ENCODE measurements around the gene L3MBTL3. TPM values are rescaled to one million over a fixed set of nuclear protein-coding genes. Genes with fewer than 3 reads are reported as not detected.

L3MBTL3 gene
- total RNA-seq, 4 donors from 2014 or later: 8.1 to 57.6 (median 21.9) TPM

DNA sequence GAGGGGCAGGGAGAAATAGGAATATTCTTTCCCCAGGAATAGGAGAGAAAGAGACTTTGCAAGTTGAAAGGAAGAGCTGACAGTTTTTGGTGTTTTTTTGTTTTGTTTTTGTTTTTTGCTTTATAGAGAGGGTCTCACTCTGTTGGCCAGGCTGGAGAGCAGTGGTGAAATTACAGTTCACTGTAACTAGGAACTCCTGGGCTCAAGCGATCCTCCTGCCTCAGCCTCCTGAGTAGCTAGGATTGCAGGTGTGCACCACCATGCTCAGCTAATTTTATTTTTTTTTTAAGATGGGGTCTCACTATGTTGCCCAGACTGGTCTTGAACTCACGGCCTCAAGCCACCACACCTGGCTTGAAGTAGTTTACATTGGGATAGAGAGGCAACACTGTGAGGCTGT, 8.0 kb upstream of the L3MBTL3 start:
- H3K27me3 ChIP-seq: no peaks in the 10 kb centered on the region
- TF ChIP-seq POLR2A (IDR thresholded peaks at IDR 0.05): no peak
- no peak for TF ChIP-seq POLR2AphosphoS5 (IDR thresholded peaks at IDR 0.05)
- no peak for TF ChIP-seq CTCF (IDR thresholded peaks at IDR 0.05)
- TF ChIP-seq EP300 (IDR thresholded peaks at IDR 0.05; ENCODE audit: low read depth): no peak
- in situ Hi-C loops (cut with MboI; ENCODE audit: low pct_ligation_motif_present in 1 of 4, low pct_unique_long_range_greater_than_20kb in 1 of 4, low sequenced_read_pairs in 3 of 4) (loop anchor here in 2 of 4 donors (25.0 kb wide), 2 partner anchors 398 to 423 kb away; no protein-coding TSS in a partner anchor), intact Hi-C loops (cut with DNase I; ENCODE audit: low total_unique reads) (loop anchor here (10.0 kb wide), 1 partner anchor 406 kb away; no protein-coding TSS in a partner anchor)
- no peak overlapping the region for H3K4me3 ChIP-seq
- no peak for DNase-seq
- no peaks in the 10 kb centered on the region for H3K4me1 ChIP-seq
- H3K9me3 ChIP-seq: no peaks in the 10 kb centered on the region
- H3K27ac ChIP-seq: no peak overlapping the region
- H3K36me3 ChIP-seq: no peaks in the 10 kb centered on the region
- WGBS, 2 donors (ENCODE audit: low coverage in 1 of 2): 89 to 100% methylated on average over 2 of the region's 2 CpGs

GRCh38 chr6:130012728-130013127, 5.7 kb upstream of the L3MBTL3 start:
- Histone ChIP-seq H3K9me3 (no peaks in the 10 kb centered on the region), H3K36me3 (no peaks in the 10 kb centered on the region), H3K27me3 (no peaks in the 10 kb centered on the region), H3K27ac (no peak overlapping the region), H3K4me1 (no peaks in the 10 kb centered on the region), H3K4me3 (no peak overlapping the region)
- in situ Hi-C loops (cut with MboI; ENCODE audit: low pct_ligation_motif_present in 1 of 4, low pct_unique_long_range_greater_than_20kb in 1 of 4, low sequenced_read_pairs in 3 of 4): loop anchor here in 2 of 4 donors (25.0 kb wide), 2 partner anchors 400 to 425 kb away; no protein-coding TSS in a partner anchor
- intact Hi-C loops (cut with DNase I; ENCODE audit: low total_unique reads): loop anchor here (10.0 kb wide), 1 partner anchor 408 kb away; no protein-coding TSS in a partner anchor
- no peak for DNase-seq
- TF ChIP-seq EP300 (IDR thresholded peaks at IDR 0.05; ENCODE audit: low read depth) (no peak), POLR2AphosphoS5 (IDR thresholded peaks at IDR 0.05) (no peak), CTCF (IDR thresholded peaks at IDR 0.05) (no peak), POLR2A (IDR thresholded peaks at IDR 0.05) (no peak)
- WGBS, 2 donors (ENCODE audit: low coverage in 1 of 2): 88 to 92% methylated on average over 4 of the region's 4 CpGs

DNA sequence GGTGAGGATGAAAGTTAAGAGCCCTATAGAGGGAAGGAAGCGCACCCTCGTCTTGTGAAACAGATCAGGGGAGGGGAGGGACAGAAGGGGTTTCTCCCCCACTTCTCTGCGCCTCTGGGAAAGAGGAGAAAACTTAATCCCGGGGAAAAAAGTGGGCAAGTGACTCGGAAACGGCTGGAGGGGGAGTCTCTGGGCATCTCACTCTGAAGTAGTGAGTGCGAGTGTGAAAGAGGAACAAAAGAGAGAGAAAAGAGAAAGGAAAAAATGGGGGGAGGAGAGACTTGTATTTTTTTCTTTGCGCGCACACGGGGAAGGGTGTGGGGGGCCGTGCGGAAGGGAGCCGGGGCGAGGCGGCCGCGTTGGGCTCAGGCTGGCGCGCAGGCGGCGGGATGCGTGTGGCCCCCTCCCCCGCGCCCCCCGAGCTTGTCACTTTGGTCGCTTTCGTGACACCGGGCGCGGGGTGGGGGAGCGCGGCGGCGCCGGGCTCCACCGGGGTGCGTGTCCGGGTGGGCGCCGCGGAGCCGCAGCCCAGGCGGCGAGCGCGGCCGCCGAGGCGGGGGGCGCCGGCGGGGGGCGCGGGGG, 454 bp downstream of the L3MBTL3 start:
- peak; percentile 15 for DNase-seq

More for the DNA sequence above, 454 bp downstream of the L3MBTL3 start:
- WGBS, 2 donors (ENCODE audit: low coverage in 1 of 2): 0% methylated on average over 10 to 23 of the region's 54 CpGs
- in situ Hi-C loops (cut with MboI; ENCODE audit: low pct_ligation_motif_present in 1 of 4, low pct_unique_long_range_greater_than_20kb in 1 of 4, low sequenced_read_pairs in 3 of 4): loop anchor here in 2 of 4 donors (25.0 kb wide), 2 partner anchors 407 to 432 kb away; no protein-coding TSS in a partner anchor
- TF ChIP-seq POLR2AphosphoS5 (IDR thresholded peaks at IDR 0.05) (no peak), POLR2A (IDR thresholded peaks at IDR 0.05) (no peak), EP300 (IDR thresholded peaks at IDR 0.05; ENCODE audit: low read depth) (no peak), CTCF (IDR thresholded peaks at IDR 0.05) (no peak)
- Histone ChIP-seq H3K36me3 (no peaks in the 10 kb centered on the region), H3K27ac (peak overlapping the region; percentile 82 to 90 (median 85)), H3K27me3 (no peaks in the 10 kb centered on the region), H3K9me3 (no peaks in the 10 kb centered on the region), H3K4me1 (peaks cover 0 to 9% (median 3%) of the 10 kb centered on the region in 4 donors), H3K4me3 (peak overlapping the region; percentile 62 to 87 (median 81))
- intact Hi-C loops (cut with DNase I; ENCODE audit: low total_unique reads): loop anchor here (10.0 kb wide), 1 partner anchor 414 kb away; no protein-coding TSS in a partner anchor

All from transverse colon (tissue), 4 donors.